Islet precursor cell (in vitro differentiated cells): ENCODE results near the gene RPGRIP1.
A peak's percentile ranks its signal among the peaks of the same experiment; 100 is the strongest.
"Not testable (repeated sequence)": the region's sequence is repeated elsewhere in the genome, so short reads cannot be mapped to it uniquely, and the experiment has no call there.

ENCODE experiments used
- DNase-seq: peaks from one replicate; pipeline ENCODE4 v3.0.0-alpha.2; 2018

The RPGRIP1 gene

DNA sequence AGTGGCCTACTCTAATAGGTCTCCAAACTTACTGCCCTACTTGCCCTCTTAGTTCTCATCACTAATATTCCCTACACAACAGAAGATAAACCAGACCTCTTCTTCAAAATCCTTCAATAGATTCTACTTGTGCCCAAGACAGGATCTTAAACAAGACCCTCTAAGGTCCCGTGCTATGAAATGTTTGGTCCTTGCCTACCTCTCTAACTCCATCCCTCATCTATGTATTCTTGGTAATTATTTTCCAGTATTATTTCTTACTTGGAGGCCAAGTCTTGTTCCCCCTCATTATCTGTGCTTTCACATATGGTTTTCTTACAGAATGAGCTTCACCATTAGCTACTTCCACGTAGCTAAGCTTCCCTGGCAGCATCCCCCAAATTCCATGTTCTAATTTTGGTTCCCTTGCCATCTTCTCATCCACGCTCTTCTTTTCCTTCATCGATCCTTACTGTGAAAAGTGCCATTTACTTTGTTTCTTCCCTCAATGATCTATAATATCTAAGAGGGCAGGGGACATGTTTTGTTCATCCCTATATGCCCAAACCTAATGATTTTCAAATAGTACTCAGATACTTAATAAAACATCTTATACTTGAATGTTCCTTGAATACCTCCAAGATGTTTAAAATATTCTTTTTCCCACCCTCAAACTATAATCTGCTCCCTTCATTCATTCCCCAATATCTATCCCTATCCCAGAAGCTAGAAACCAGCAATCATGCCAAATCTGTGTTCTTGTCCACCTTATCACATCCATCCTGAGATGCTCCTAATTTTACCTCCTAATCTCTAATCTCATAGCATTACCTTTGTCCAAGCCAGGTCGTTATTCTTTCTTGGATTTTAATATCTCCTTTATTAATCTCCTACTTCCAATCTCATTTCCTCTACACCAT lies 20.7 kb upstream of the RPGRIP1 start:
- DNase-seq = no peak

GRCh38 chr14:21261824-21262223 lies 18.1 kb upstream of the RPGRIP1 start:
- DNase-seq = no peak

GRCh38 chr14:21262410-21262809 lies 17.5 kb upstream of the RPGRIP1 start:
- DNase-seq = no peak

DNA sequence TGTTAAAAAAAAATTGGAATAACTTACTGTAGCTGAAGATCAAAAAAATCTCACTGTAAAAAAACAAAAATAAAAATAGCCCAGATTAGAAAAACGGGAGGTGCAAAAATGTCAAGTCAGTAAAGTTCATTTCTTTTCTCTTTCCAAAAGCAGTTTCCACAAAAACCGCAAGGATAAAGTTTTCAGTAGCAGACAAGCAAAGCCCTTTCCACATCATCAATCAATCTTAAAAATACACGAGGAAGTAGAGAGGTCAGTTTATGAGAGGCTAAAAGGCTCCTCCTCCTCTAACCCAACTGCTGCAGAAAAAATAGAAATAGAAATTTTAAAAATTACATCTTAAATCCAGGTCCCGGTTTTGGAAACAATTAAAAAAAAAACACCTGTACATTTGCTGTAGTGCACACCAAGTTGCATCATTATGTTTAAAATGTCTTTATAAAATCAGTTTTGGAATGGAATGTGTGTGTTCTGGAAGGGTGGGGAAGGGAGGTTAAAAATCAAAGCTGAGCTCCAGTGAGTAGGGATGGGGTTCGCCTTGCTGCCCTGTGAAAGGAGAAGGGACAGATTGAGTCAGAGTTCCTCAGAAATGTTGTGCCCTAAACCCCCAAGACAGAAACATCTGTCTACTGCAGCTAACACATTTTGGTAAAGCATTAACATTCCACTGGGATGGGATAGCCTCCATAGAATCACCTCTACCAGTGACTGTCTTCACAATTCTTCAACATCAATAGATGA lies 16.4 kb upstream of the RPGRIP1 start:
- DNase-seq = no peak

- no peak for DNase-seq
These were observed 15.7 kb upstream of the RPGRIP1 start for GRCh38 chr14:21264025-21264801.

GRCh38 chr14:21267431-21267845 lies 12.4 kb upstream of the RPGRIP1 start:
- DNase-seq = no peak

DNA sequence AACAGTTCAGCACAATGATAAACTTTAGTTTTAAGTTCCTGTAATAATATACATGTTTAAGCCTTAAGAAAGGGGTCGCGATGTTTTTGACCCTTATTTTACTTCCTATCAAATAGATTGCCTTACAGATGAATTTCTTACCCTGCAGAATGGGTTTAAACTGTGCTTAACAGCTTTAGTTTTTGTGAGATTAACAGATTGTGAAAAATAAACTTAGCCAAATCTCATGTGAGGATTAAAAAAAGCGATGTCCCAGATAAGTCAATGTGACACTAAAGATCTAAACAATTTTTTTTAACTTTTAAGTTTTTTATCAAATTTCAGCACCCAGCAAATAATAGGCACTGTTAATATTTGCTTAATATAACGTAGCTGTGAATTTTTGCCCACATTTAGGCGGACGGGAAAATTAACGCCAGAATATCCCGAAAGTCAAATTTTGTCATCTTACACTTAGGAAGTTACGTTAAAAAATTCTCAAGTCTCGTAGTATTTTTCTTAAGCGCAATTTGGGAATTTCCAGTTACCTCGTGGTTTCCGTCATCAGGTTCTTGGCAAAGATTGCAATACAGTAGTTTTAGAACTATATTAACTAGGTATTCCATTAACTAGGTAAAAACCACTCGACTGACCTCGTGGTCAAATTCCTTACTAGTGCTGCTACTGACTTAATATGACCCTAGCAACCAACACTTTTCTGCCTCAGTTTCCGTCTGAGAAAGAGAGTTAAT lies 11.8 kb upstream of the RPGRIP1 start:
- no peak for DNase-seq

DNA sequence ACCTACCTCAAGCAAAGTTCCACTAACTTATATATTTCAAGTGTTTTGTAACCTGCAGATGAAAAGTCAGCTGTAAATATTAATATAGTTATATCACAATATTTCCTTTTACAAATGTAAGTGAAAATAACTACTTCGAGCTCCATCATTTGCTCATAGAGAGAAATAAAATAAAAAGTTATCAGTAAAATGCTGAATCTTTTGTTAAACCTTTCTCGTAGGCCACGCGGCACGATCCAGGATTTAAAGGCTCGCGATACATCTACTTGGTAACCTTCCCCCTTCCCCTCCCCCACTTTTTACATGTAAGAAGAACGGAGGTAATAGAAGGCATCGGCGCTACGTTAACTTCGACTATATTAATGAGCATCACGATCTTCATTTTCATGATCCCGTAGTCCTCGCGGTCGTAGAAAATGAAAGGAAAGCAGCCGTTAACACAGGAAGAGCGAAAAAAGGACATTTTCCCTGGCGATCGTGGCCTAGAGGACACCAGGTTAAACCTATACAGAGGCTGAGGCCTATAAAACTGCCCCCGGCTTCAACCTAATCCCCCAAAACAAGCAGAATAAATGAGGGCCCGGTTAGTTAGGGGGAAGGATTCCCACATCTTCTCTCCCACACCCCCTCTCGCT lies 11.1 kb upstream of the RPGRIP1 start:
- no peak for DNase-seq

GRCh38 chr14:21269252-21270046 lies 10.4 kb upstream of the RPGRIP1 start, which contains the start of gene HNRNPC:
HNRNPC (minus strand) TSS chr14:21269442; CDS start chr14:21234193, 35,249 bp downstream.
- DNase-seq = peak; percentile 100

DNA sequence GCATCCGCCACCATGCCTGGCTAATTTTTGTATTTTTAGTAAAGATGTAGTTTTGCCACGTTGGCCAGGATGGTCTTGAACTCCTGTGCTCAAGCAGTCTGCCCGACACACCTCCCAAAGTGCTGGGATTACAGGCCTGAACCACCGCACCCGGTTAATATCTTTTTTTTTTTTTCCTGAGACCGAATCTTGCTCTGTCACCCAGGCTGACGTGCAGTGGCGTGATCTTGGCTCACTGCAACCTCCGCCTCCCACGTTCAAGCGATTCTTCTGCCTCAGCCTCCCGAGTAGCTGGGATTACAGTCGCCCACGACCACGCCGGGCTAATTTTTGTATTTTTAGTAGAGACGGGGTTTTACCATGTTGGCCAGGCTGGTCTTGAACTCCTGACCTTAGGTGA lies 7.2 kb upstream of the RPGRIP1 start:
- DNase-seq = not testable (repeated sequence)

DNA sequence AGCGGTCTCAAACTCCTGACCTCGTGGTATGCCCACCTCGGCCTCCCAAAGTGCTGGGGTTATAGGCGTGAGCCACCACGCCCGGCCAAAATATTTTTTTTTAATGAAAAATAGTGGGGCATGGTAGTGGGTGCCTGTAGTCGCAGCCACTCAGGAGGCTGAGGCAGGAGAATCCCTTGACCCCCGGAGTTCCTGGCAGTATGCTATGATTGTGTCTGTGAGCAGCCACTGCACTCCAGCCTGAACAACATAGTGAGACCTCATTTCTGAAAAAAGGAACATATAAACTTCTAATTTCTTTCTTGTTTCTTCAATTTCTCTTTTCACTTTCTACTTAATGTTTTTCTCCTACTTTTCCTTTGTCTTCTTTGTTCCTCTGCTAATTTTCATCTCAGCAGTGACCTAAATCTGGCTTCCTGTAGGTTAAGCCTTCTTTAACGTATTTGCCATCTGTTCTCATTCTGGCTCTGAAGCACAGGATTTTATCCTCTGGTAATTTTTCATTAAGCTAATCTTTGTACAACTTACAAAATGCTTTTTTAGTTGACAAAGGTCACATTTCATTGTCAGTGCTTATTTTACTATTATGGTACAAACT lies 4.5 kb upstream of the RPGRIP1 start:
- DNase-seq = no peak

- DNase-seq = no peak
These were observed 1.3 kb upstream of the RPGRIP1 start for GRCh38 chr14:21278632-21279031.

DNA sequence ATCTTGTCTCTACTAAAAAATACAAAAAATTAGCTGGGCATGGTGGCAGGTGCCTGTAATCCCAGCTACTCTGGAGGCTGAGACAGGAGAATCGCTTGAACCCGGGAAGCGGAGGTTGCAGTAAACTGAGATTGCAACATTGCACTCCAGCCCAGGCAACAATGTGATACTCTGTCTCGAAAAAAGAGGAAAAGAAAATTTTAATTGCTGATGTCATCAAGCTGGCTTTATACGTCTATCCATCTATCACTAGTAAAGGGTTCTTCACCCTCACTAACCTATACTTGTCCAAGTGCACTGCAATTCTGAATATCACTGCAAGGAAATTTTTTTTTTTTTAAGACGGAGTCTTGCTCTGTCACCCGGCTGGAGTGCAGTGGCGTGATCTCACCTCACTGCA lies 2.0 kb downstream of the RPGRIP1 start:
- DNase-seq = not testable (repeated sequence)

- not testable (repeated sequence) for DNase-seq
These were observed 6.6 kb downstream of the RPGRIP1 start for GRCh38 chr14:21286516-21286915.

DNA sequence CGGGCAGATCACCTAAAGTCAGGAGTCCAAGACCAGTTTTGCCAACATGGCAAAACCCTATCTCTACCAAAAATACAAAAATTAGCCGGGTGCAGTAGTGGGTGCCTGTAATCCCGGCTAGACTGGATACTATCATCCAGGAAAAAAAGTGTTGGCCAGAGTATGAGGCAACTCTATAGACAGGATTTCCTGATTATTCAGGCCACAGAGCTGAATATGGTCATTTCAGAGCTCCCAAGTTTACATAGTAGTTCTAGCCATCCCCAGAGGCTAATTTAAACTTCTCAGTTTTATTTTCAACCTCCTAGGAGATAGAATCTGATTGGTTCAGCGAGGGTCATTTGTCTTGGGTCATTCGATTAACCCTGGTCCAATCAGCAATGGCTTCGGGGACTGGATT lies 7.3 kb downstream of the RPGRIP1 start:
- no peak for DNase-seq

GRCh38 chr14:21294026-21294425 lies 14.1 kb downstream of the RPGRIP1 start:
- not testable (repeated sequence) for DNase-seq

DNA sequence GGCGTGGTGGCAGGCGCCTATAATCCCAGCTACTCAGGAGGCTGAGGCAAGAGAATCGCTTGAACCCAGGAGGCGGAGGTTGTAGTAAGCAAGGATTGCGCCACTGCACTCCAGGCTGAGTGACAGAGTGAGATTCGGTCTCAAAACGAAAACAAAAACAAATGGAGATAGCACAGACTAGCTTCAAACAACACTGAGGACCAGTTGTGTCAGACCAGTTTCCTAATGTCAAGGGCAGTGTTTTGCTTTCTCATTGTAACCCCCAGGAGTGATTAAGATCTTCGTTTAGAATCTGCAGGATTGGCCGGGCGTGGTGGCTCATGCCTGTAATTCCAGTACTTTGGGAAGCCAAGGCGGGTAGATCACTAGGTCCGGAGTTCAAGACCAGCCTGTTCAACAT lies 18.5 kb downstream of the RPGRIP1 start:
- DNase-seq = no peak

DNA sequence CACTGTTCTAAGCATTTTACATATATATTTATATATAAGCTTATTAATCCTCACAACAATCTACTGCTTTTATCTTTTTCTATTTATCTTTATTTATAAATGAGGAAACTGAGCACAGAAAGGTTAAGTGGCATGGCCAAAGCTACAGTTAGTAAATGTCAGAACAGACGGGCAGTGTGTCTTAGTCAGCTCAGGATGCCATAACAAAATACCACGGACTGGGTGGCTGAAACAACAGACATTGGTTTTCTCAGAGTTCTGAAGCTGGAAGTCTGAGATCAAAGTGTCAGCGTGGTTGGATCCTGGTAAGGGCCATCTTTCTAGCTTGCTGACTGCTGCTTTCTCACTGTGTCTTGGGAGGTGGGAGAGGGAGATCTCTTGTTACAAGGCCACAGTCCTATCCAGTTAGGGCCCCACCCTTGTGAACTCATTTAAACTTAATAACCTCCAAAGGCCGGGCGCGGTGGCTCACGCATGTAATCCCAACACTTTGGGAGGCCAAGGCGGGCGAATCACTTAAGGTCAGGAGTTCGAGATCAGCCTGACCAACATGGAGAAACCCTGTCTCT lies 19.8 kb downstream of the RPGRIP1 start:
- peak; percentile 58 for DNase-seq

GRCh38 chr14:21300892-21301291 lies 21.0 kb downstream of the RPGRIP1 start:
- DNase-seq = peak; percentile 63
